Measurements from ENCODE around the gene RELT.
A peak's percentile ranks its signal among the peaks of the same experiment; 100 is the strongest.

The RELT gene

DNA sequence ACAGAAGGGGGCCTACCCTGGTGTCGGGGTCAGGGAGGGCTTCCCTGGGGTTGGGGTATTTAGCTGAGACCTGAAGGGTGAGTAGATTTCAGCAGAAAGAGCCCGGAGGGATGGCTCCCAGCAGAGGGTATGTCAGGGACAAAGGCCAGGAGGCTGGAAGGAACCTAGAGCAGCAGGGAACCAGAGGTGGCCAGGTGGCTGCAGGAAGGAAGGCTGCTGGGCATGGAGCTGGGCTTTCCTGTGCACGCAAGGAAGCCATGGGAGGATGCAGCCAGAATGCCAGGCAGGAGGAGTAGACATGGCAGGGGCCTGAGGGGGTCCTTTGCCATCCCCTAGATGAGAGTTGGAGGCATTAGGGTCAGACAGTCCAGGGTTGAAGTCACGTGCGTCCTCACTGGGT is 27.4 kb upstream of the RELT start:
- DNase-seq: no peak

DNA sequence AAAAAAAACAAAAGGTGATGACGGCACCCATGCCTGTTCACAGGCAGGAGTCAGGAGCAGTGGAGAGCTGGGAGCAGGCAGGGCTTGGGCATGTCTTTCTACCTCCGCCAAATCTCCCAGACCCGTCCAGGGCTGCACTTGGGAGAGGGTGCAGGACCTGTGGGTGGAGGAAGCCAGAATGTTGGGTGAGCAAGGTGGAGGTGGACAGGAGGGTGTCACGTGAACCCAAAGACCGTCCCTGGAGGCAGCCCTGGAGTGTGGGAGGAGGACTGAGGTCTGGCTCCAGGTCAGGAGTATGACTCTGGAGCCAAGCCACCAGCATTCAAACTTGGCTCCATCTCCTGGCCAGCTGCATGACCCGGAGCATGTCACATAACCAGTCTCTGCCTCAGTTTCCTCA is 26.6 kb upstream of the RELT start:
- no peak for DNase-seq

DNA sequence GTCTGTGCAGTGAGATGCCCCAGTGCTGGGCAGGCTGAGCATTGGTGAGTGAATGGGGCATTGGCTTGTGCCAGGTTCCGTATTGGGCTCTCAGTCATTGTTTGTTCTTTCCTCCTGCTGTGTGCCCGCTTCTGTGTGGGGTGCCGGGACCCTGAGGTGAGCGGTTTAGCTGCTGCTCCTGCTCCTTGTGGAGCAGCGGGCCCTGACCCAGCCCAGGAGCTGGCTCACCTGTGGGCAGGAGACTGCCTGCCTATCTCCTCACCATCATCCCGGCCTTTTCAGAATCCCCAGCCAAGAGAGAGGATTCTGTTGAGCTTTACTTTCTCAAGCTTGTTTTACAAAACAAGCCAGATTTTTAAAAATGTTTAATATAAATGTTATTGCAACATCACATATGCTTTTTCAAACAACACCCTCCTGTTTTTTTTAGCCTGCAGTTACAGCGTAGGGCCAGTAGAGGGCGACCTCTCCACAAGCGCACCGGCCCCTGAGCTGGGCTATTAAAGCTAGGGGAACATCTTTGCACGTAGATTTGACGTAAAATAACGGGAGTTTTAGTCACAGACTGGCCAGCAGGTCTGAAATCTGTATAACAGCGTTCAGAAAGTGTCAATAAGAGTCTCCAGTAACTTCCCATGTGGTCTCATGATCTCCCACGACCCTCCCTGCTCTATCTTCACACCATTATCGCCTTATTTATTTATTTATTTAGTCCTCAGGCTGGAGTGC is 25.1 kb upstream of the RELT start:
- peak; percentile 49 for DNase-seq

DNA sequence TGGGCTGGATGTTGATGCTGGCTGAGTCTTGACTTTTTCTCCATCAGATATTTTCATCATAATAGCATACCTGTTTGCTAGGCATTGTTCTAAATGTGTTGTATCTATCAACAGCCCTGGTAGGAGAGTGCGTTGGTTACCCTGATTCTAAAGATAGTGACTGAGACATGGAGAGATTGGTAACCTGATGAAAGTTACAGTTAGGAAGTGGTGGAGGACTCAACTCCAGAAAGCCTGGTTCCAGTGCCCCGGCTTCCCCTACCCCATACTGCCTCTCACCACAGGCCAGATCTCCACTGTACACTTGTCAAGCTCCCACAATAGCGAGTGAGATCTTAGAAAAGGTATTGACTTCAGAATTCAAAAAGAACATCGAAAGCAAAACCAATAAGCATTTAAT is 22.8 kb upstream of the RELT start:
- DNase-seq: no peak

DNA sequence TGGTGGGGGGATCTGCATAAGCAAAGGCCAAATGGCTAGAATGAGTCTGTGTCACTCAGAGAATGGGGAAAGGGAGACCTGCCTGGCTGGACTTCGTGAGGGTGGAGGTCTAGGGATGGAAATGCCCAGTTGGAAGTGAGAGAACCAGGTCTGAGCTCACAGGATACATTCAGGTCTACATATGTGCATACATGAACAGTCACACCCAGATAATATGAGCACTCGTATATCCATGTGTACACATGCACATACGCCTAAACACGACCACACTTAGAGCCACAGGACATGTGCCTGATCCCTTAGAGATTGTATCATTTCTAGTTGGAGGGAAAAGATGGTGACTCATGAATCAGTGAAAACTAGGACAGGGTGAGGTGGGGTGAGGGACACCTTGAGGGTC is 21.1 kb upstream of the RELT start:
- DNase-seq: no peak

DNA sequence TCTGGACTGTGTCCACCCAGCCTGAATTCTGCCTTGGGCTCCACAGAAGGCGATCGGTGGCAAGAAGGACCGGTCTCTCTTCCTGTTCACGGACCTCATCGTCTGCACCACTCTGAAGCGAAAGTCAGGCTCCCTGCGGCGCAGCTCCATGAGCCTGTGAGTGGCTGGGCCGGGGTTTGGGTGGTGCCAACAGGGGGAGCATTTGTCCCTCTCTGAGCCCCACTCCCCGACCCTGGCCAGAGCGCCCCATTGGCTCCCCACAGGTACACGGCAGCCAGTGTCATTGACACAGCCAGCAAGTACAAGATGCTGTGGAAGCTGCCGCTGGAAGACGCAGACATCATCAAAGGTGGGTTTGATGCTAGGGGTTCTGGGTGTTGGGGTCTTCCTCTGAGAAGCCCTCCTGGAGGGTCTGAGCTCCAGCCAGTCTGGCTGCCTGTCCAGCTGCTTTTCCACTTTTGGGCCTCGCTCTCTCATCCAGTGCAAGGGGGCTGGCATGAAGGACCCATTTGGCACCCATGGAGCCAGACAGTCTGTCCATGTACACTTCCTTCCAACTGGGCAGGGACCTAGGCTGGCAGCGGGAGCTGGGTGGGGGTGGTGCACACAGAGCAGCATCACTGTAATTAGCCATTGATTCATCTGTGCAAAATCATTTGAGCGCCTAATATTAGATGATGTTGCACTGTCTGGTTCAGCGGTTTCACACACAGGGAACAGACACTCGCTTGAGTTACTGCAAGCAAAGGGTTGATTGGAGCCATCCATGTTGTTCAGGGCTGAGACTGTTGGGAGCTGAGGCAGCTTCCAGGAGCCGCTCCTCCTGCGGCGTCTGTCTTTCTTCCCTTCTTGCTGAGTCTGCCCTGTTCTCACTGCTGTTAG is 19.0 kb upstream of the RELT start:
- DNase-seq: no peak

DNA sequence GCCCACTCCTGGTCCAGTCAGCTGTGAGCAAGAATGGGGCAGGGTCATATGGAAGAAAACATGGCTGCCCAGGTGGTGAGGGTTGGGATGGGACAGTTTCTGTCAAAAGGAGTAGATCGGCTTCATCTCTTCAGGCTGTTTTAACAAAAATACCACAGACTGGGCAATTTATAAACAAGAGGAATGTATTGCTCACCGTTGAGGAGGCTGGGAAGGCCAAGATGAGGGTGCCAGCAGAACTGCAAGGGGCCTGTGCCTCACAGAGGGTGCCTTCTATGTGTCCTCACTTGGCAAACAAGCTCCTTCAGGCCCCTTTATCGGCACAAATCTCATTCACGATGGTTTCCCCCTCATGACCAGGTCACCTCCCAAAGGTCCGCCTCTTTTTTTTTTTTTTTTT is 18.1 kb upstream of the RELT start:
- DNase-seq: no peak

DNA sequence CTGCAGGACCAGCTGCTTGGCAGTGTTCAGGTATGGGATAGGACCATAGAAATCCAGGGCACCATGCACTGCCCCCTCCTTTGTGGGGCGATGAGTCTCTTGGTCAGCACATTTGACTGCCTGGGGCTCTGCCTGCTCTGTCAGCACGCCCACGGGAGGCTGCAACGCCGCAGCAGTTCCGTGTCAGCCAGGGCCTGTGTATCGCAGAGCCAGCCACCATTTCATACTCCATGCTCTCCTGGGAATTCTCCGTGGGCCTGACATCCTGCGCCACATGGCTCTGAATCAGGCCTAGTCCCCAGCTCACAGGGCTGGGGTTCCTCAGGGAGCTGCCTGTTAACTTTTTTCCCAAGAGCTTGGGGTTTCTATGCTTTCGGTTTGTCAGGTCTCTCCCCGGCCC is 16.9 kb upstream of the RELT start:
- DNase-seq: no peak

DNA sequence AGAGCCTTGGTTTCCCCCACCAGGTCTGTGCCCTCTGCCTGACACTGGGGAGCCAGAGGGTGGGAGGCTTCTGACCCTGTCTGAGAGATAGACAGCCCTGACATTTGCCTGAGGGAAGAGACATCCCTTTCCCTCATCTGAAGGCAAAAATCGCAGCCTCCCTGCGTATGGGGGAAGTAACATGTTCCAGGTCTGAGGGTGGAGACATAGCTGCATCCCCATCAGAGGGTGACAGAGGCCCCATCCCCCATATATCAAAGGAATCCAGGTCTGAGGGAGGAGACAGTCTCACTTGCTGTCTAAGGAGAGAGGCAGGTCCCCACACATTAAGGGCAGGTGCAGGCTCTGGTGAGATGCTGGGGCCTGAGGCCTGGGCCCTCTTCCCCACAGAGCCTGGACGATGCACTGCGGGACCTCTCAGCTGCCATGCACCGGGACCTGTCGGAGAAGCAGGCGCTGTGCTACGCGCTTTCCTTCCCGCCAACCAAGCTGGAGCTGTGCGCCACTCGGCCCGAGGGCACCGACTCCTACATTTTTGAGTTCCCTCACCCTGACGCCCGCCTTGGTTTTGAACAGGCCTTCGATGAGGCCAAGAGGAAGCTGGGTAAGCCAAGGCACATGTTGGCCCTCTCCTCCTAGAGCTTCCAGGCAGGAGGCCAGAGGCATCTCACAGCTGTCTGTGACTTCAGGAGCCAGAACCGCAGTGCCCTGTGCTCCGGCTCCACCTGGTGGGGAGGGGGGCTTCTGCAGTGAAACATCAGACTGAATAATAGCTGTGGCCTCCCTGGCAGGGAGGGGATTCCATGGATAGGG is 16.1 kb upstream of the RELT start:
- peak; percentile 40 for DNase-seq

DNA sequence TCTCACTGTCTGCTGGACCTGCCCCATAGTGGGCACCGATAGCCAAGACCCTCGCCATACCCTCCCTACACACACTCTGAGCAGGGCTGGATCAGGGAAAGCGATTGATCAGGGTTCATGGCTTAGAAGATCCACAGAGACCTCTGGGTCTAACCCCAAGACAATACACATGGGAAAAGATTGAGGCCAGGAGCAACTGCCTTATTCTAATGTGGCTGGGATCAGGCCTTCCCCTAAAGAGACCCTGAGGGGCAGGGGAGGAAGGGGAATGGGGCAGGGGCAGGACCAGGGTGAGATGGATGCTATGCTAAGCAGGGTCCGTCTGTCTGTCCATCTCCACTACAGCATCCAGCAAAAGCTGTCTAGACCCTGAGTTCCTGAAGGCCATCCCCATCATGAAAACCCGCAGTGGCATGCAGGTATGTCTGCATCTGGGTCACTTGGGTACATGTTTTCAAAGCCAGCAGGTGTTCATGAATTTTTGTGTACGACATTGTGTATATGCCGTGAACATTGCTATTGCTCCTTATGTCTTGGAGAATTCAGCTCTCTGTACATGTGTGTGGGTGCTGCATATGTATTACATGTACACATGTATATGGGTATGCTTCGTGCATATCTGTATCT is 15.3 kb upstream of the RELT start:
- DNase-seq: no peak

DNA sequence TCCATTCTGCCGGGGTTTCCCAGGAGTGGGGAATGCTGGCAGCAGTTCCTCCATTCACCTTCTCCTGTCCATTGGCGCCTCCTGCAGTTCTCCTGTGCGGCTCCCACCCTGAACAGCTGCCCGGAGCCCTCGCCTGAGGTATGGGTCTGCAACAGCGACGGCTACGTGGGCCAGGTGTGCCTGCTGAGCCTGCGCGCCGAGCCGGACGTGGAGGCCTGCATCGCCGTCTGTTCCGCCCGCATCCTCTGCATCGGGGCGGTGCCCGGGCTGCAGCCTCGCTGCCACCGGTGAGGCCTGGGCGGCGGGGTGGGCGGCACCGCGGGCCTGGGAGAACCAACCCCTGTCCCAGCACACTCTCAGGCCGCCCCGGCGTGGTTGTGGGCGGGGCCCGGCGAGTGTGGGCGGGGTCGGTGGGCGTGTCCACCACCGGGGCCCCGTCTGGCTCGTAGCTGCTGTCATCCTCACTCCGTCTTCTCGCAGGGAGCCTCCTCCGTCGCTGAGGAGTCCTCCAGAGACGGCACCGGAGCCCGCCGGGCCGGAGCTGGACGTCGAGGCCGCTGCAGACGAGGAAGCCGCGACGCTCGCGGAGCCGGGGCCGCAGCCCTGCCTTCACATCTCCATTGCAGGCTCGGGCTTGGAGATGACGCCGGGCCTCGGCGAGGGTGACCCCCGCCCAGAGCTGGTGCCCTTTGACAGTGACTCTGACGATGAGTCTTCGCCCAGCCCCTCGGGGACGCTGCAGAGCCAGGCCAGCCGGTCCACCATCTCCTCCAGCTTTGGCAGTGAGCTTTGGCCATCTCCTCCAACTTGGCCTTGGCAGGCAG is 14.0 kb upstream of the RELT start:
- no peak for DNase-seq

DNA sequence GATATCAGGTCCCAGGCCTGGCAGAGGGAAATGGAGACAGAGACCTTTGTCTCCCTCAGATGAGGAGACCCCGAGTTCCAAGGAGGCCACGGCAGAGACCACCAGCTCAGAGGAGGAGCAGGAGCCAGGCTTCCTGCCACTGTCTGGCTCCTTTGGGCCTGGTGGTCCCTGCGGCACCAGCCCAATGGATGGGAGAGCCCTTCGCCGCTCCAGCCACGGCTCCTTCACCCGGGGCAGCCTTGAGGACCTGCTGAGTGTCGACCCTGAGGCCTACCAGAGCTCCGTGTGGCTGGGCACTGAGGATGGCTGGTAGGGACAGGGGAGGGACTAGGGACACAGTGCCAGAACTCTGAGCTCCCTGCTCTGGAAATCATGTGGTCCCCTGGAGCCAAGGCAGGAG is 13.1 kb upstream of the RELT start:
- no peak for DNase-seq

DNA sequence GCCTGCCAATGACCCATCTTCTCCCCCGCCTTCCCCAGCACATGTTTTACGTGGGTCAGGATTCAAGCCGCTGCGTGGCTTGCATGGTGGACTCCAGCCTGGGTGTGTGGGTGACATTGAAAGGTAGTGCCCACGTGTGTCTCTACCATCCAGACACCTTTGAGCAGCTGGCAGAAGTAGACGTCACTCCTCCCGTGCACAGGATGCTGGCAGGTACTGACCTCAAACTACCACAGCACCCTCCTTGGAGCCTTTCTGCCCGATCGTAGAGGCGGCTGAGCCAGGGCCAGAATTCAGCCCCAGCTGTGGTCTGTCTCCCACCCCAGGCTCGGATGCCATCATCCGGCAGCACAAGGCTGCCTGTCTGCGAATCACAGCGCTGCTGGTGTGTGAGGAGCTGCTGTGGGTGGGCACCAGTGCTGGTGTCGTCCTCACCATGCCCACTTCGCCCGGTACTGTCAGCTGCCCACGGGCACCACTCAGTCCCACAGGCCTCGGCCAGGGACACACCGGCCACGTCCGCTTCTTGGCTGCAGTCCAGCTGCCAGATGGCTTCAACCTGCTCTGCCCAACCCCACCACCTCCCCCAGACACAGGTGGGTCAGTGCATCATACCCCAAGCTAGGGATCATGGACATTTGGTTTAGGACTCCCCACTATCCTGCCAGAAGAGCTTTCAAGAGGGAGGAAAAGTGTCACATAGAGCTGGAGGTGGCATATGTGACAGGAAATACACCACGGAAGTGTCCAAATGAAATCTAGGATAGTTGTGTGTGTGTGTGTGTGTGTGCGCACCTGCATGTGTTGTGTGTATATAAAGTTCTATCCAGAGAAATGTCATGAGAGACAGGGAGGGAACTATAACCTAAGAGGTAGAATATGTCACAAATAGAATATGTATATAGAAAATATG is 10.6 kb upstream of the RELT start:
- no peak for DNase-seq

DNA sequence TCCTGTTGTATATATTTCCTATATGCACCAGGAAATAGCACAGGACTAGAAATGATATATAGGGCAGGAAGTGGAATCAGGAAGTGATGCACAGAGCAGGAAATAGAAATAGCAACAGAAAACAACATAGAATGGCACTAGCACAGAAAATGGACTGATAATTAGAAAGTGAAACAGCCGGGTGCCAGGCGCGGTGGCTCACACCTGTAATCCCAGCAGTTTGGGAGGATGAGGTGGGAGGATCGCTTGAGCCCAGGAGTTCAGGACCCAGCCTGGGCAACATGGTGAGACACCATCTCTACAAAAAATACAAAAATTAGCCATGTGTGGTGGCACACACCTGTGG is 10.0 kb upstream of the RELT start:
- peak; percentile 18 for DNase-seq

DNA sequence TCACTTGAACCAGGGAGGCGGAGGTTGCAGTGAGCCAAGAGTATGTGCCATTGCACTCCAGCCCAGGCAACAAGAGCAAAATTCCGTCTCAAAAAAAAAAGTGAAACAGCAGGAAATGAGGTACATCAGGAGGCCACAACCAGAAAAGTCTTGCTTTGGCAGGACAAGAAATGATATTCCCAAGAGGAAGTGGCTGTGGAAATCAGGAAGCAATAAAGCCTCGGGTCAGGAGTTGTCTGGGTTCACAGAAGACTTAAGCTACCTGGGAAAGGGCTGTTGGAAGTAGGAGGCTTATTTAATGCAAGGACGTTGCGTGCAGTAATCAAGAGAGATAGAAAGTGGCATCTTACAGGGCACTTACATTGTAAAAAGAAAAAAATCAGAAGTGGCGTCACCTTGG is 9.2 kb upstream of the RELT start:
- DNase-seq: no peak

DNA sequence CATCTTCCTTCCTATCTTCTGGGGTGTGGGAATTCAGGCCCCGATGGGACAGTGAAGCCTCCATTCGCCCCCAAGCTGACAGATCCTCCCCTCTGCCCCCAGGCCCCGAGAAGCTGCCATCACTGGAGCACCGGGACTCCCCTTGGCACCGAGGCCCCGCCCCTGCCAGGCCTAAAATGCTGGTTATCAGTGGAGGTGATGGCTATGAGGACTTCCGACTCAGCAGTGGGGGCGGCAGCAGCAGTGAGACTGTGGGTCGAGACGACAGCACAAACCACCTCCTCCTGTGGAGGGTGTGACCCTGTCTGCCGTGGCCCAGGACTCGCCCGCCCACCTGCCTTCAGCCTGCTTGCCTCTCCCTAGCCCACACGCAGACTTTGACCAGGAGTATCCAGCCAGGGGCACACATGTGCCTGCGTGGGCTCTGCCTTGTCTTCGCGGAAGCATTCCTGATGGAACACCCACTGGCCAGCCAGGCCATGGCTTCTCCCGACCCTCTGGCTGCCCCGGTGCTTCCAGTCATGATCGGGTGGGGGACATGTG is 8.6 kb upstream of the RELT start:
- peak; percentile 28 for DNase-seq

DNA sequence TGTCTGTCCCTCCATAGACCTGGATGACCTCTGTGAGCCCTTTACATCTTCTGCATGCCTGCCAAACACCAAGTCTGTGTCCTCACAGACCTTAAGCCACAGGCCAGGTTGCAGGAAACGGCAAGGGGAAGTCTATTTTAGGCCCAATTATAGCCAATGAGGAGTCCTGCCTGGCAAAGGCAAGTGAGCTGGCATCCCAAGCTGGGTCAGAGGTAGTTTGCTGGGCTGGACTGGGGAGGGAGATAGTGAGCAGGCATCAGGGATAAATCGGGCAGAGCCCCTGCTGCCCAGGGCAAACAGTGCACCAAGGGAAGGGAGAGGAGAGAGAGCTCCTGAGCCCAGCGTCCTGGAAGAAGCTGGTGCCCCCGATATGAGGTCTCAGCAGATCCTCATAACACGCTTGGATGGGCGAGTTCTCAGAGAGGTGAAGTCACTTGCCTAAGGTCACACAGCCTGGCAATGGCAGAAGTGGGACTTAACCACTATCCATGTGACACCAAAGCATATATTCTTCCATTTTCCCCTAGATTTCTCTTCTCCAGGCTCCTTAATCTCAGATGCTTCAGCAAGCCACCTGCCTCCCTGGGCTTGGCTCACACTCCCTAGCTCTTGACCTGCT is 3.7 kb upstream of the RELT start:
- no peak for DNase-seq

DNA sequence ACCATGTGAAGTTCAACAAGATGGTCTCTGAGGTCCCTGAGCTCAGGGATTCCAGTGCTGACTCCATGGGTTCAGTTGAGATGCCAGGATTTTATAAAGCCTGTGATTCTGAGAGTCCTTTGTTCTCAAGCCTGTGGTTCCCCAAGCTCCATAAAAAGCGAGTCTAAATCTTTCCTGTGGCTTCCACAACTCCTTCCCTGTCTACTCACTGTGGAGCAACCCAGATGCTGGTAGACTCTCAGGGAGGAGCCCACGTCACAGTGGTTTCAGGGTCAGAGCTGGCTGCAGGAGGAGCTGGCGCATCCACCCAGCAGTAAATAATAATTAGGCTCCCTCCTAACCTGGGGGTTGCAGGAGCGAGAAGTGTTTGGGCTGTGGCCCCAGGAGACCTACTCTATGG is 2.0 kb upstream of the RELT start:
- no peak for DNase-seq

DNA sequence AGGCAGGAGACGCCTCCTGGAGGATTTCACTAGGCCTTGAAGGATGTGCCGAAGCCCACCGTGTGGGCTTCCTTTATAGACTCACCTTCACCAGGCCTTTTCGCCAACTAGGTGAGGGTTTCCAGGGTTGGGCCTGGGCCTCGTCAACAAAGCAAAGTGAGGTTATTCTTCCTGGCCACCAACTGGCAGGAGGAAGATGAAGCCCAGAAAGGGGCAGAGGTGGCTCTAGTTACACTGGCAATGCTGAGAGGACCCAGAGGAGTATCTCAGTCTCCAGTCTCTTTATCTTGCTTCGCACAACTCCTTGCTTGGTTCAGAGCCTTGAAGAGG is 404 bp upstream of the RELT start:
- no peak for DNase-seq

DNA sequence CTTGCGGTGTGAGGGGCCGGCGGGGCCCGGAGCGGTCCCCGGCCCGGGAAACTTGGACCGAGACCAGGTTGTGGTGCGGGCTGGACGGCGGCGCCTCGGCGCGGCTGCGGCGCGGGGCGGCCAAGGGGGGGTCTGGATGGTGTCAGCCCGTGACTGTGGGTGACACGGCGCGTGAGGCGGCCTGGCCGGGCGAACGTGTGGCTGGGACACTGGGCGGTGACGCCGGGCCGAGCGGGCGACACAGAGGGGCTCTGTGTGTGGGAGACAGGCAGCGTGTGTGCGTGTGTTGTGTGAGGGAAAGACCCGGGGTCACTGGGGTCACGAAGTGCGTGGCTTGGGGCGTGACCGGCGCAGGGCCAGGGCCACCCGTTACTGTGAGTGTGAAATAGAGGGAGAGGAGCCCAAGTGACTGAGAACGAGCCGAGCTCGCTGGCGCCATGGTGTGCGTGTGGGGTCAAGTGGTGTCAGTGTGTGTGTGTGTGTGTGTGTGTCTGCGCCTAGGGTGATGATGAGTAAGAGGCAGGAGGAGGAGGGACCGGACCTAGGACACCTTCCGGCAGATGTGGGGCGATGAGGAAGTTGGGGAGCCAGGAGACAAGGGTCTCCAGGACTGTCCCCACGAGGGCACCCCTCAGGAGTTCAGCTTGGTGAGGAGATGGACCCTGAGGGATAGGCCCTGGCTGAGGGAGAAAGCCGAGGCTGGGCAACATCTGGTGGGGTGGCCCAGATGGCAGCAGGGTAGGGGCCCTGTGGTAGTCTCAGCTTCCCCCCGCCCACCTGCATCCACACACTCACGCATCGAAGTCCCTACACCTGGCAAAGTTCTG is 817 bp downstream of the RELT start:
- DNase-seq: peak; percentile 55

All from stimulated activated CD4-positive, alpha-beta T cell treated with anti-CD3 and anti-CD28 coated beads, Interleukin-4, amount 100 ng/mL, for 1 hour (primary cell).